Measurements from ENCODE around the gene VRK3. TPM values are rescaled to one million over a fixed set of nuclear protein-coding genes. Genes with fewer than 3 reads are reported as not detected.

The VRK3 gene
- total RNA-seq, 1 experiment from 2014 or later = 33.4 TPM

DNA sequence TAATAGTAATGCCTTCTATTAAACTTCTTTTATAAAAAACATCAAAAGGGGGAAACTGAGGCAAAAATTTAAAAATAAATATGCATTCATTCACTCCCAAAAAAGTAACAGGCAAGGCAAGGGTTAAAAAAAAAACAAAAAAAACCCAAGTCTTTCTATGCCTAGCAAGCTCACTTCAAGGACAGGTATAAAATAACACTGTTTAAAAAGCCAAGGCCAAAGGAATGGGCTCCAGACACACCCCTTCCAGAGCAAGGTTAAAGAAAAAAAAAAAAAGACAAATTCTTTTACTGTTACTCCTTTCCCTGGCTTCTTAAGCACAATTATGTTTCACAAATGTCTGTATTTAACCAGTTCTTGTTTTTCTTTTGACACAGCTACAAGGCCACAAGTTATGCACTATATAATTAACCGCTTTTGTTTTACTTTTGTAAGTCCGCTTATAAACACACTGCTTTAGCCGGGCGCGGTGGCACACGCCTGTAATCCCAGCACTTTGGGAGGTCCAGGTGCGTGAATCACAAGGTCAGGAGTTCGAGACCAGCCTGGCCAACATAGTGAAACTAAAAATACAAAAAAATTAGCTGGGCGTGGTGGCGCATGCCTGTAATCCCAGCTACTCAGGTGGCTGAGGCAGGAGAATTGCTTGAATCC is 67.8 kb downstream of the VRK3 start (continued):
- TF ChIP-seq ZNF396 (CRISPR knock-in tag; IDR thresholded peaks at IDR 0.05; ENCODE audit: borderline replicate concordance) (no peak), NFATC4 (CRISPR knock-in tag; IDR thresholded peaks at IDR 0.05) (no peak), FOXK1 (CRISPR knock-in tag; IDR thresholded peaks at IDR 0.05) (no peak), RELA (CRISPR knock-in tag; IDR thresholded peaks at IDR 0.05; ENCODE audit: borderline replicate concordance) (no peak), NFE2L1 (CRISPR knock-in tag; IDR thresholded peaks at IDR 0.05) (no peak), ETV6 (CRISPR knock-in tag; IDR thresholded peaks at IDR 0.05) (no peak), TP53 (CRISPR knock-in tag; IDR thresholded peaks at IDR 0.05) (no peak), ZNF416 (CRISPR knock-in tag; IDR thresholded peaks at IDR 0.05) (no peak), NR1H2 (CRISPR knock-in tag; IDR thresholded peaks at IDR 0.05) (no peak), CBFB (CRISPR knock-in tag; IDR thresholded peaks at IDR 0.05; ENCODE audit: low read depth) (no peak)
- TF ChIP-seq, protein P1, sequence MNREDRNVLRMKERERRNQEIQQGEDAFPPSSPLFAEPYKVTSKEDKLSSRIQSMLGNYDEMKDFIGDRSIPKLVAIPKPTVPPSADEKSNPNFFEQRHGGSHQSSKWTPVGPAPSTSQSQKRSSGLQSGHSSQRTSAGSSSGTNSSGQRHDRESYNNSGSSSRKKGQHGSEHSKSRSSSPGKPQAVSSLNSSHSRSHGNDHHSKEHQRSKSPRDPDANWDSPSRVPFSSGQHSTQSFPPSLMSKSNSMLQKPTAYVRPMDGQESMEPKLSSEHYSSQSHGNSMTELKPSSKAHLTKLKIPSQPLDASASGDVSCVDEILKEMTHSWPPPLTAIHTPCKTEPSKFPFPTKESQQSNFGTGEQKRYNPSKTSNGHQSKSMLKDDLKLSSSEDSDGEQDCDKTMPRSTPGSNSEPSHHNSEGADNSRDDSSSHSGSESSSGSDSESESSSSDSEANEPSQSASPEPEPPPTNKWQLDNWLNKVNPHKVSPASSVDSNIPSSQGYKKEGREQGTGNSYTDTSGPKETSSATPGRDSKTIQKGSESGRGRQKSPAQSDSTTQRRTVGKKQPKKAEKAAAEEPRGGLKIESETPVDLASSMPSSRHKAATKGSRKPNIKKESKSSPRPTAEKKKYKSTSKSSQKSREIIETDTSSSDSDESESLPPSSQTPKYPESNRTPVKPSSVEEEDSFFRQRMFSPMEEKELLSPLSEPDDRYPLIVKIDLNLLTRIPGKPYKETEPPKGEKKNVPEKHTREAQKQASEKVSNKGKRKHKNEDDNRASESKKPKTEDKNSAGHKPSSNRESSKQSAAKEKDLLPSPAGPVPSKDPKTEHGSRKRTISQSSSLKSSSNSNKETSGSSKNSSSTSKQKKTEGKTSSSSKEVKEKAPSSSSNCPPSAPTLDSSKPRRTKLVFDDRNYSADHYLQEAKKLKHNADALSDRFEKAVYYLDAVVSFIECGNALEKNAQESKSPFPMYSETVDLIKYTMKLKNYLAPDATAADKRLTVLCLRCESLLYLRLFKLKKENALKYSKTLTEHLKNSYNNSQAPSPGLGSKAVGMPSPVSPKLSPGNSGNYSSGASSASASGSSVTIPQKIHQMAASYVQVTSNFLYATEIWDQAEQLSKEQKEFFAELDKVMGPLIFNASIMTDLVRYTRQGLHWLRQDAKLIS (CRISPR knock-in tag; IDR thresholded peaks at IDR 0.05; ENCODE audit: borderline replicate concordance) = no peak
- TF ChIP-seq, protein P2, sequence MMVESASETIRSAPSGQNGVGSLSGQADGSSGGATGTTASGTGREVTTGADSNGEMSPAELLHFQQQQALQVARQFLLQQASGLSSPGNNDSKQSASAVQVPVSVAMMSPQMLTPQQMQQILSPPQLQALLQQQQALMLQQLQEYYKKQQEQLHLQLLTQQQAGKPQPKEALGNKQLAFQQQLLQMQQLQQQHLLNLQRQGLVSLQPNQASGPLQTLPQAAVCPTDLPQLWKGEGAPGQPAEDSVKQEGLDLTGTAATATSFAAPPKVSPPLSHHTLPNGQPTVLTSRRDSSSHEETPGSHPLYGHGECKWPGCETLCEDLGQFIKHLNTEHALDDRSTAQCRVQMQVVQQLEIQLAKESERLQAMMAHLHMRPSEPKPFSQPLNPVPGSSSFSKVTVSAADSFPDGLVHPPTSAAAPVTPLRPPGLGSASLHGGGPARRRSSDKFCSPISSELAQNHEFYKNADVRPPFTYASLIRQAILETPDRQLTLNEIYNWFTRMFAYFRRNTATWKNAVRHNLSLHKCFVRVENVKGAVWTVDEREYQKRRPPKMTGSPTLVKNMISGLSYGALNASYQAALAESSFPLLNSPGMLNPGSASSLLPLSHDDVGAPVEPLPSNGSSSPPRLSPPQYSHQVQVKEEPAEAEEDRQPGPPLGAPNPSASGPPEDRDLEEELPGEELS (CRISPR knock-in tag; IDR thresholded peaks at IDR 0.05) = no peak

DNA sequence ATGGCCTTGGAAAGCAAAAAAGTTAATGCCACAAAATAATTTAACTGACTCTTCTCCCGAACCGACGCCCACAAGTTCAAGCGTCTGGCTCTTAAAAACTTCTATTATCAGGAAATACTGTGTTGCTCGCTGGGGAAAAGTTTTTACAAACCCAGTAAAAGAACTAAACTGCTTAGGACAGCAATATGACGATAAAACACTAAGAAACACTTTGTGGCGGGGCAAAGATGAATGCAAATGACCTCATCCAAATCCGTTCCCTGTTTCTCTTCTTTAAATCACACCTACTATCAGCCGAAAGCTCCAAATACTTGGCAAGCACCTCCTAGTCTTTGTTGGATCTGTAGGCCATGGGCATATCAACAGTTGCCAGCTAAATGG is 69.1 kb downstream of the VRK3 start:
- H3K9me3 Mint-ChIP-seq = peaks cover 9% of the 10 kb centered on the region
- H3K27me3 Mint-ChIP-seq (ENCODE audit: low read depth) = no peaks in the 10 kb centered on the region
- DNase-seq (ENCODE audit: low spot score) (no peak), ATAC-seq (no peak)
- no peak overlapping the region for H3K27ac Mint-ChIP-seq
- H3K36me3 Mint-ChIP-seq = no peaks in the 10 kb centered on the region
- ChIA-PET CTCF (interaction anchor here (2.0 to 4.0 kb wide), 2 partner anchors 18 to 23 kb away, joined by 4 to 22 read pairs; no protein-coding TSS in a partner anchor), POLR2A (no interaction called here)
- peaks cover 50% of the 10 kb centered on the region for H3K4me1 Mint-ChIP-seq
- H3K4me3 Mint-ChIP-seq = no peak overlapping the region
- TF ChIP-seq, protein P3, sequence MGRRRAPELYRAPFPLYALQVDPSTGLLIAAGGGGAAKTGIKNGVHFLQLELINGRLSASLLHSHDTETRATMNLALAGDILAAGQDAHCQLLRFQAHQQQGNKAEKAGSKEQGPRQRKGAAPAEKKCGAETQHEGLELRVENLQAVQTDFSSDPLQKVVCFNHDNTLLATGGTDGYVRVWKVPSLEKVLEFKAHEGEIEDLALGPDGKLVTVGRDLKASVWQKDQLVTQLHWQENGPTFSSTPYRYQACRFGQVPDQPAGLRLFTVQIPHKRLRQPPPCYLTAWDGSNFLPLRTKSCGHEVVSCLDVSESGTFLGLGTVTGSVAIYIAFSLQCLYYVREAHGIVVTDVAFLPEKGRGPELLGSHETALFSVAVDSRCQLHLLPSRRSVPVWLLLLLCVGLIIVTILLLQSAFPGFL (CRISPR knock-in tag; IDR thresholded peaks at IDR 0.05; ENCODE audit: borderline replicate concordance) = no peak
- TF ChIP-seq, protein P4, sequence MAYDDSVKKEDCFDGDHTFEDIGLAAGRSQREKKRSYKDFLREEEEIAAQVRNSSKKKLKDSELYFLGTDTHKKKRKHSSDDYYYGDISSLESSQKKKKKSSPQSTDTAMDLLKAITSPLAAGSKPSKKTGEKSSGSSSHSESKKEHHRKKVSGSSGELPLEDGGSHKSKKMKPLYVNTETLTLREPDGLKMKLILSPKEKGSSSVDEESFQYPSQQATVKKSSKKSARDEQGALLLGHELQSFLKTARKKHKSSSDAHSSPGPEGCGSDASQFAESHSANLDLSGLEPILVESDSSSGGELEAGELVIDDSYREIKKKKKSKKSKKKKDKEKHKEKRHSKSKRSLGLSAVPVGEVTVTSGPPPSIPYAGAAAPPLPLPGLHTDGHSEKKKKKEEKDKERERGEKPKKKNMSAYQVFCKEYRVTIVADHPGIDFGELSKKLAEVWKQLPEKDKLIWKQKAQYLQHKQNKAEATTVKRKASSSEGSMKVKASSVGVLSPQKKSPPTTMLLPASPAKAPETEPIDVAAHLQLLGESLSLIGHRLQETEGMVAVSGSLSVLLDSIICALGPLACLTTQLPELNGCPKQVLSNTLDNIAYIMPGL (CRISPR knock-in tag; IDR thresholded peaks at IDR 0.05) = no peak
- TF ChIP-seq TP53 (CRISPR knock-in tag; IDR thresholded peaks at IDR 0.05) (no peak), TCF7 (CRISPR knock-in tag; IDR thresholded peaks at IDR 0.05; ENCODE audit: low read depth) (no peak), MXD4 (CRISPR knock-in tag; IDR thresholded peaks at IDR 0.05; ENCODE audit: borderline replicate concordance) (no peak), ESRRA (CRISPR knock-in tag; IDR thresholded peaks at IDR 0.05; ENCODE audit: borderline replicate concordance) (no peak)
- TF ChIP-seq, protein P5, sequence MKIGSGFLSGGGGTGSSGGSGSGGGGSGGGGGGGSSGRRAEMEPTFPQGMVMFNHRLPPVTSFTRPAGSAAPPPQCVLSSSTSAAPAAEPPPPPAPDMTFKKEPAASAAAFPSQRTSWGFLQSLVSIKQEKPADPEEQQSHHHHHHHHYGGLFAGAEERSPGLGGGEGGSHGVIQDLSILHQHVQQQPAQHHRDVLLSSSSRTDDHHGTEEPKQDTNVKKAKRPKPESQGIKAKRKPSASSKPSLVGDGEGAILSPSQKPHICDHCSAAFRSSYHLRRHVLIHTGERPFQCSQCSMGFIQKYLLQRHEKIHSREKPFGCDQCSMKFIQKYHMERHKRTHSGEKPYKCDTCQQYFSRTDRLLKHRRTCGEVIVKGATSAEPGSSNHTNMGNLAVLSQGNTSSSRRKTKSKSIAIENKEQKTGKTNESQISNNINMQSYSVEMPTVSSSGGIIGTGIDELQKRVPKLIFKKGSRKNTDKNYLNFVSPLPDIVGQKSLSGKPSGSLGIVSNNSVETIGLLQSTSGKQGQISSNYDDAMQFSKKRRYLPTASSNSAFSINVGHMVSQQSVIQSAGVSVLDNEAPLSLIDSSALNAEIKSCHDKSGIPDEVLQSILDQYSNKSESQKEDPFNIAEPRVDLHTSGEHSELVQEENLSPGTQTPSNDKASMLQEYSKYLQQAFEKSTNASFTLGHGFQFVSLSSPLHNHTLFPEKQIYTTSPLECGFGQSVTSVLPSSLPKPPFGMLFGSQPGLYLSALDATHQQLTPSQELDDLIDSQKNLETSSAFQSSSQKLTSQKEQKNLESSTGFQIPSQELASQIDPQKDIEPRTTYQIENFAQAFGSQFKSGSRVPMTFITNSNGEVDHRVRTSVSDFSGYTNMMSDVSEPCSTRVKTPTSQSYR (CRISPR knock-in tag; IDR thresholded peaks at IDR 0.05) = no peak

Data from WTC11 (cell line).